Natural killer cell treated with Interleukin-12 subunit alpha and Interleukin-12 subunit beta and Interleukin-15 and Interleukin-18, amount 100 ng/mL, for 72 hours (primary cell): ENCODE data around the gene ZFYVE21. TPM values are rescaled to one million over a fixed set of nuclear protein-coding genes. Genes with fewer than 3 reads are reported as not detected.

Experiments used
- ATAC-seq, 2 donors: fragments of 150-1000 bp; cut with Tn5 transposase in 1 of 2; sonication (Bioruptor Pico), chemical (Tn5 transposase) in 1 of 2; 2 replicates each; pipeline ENCODE4 v1.10.0; 2021
- DNase-seq: peaks from one replicate; pipeline ENCODE4 v3.0.0; 2022; ENCODE audit warnings: low spot score
- H3K27ac Mint-ChIP-seq, 2 donors: 1 replicate in 1 of 2; 2 replicates in 1 of 2; pipeline ENCODE4 v1.8.0; 2022; ENCODE audit warnings: mixed read lengths in 2 of 2, mild to moderate bottlenecking in 1 of 2, moderate library complexity in 1 of 2
- H3K27me3 Mint-ChIP-seq, 2 donors: 1 replicate in 1 of 2; 2 replicates in 1 of 2; pipeline ENCODE4 v1.8.0; 2022; ENCODE audit warnings: mixed read lengths in 2 of 2
- H3K36me3 Mint-ChIP-seq: one replicate; pipeline ENCODE4 v1.8.0; 2022; ENCODE audit warnings: mixed read lengths
- H3K4me1 Mint-ChIP-seq, 2 donors: 1 replicate in 1 of 2; 2 replicates in 1 of 2; pipeline ENCODE4 v1.8.0; 2022; ENCODE audit warnings: low read depth in 2 of 2, mixed read lengths in 2 of 2, mild to moderate bottlenecking in 1 of 2
- H3K4me3 Mint-ChIP-seq: one replicate; pipeline ENCODE4 v1.8.0; 2022; ENCODE audit warnings: mixed read lengths
- H3K9me3 Mint-ChIP-seq: 2 replicates; pipeline ENCODE4 v1.8.0; 2022; ENCODE audit warnings: mixed read lengths
- total RNA-seq, 2 donors: library from RNA; stranded (reverse); gene quantifications; one replicate each; pipeline ENCODE4 v1.2.3, GENCODE V29; 2022

Gene ZFYVE21
- 10 to 100 TPM; 13.0 to 22.0 TPM for total RNA-seq

DNA sequence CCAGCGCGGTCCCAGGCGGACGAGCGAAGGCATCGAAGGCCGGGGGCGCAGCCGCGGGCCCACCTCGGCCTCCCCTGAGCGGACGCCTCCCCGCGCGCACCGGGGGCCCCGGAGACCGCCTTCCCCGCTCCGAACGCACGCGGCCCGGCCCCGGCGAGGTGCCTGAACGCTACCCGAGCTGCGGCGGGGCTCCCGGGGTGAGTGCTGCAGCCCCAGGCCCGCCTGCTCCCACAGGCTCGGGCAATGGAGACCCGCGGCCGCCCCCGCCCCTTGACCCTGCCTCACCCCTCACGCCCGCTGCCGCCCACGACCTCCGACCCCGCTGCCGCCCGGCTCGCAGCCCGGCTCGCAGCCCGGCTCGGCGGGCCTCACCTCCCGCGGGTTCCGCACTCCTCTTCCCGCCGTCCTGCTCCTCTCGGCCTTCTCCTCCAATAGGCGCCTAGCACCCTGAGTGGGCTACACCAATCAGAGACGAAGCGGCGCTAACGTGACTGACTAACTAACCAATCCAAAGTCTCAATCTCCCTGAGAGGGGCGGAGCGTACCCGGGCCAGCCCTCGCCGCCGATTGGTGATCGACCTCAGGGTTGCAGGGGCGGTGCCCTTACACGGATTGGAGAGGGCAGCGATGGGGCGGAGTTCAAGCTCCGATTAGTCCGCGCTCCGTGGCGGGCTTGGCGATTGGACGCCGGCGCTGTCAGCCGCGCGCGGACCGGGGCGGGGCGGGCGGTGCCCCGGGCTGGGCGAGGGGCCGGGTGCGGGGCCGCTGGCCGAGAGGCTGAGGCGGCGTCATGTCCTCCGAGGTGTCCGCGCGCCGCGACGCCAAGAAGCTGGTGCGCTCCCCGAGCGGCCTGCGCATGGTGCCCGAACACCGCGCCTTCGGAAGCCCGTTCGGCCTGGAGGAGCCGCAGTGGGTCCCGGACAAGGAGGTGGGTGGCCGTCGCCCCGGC is at the start of gene ZFYVE21, which contains the start of gene XRCC3:
ZFYVE21 (plus strand) TSS at position 759 of the 949 bp plus-strand sequence; CDS start at position 791, 32 bp downstream.
XRCC3 (minus strand) TSS at position 400 of the 949 bp plus-strand sequence. CDS start 4,364 bp downstream, outside the sequence.
- ATAC-seq (peak; percentile 97 to 98), DNase-seq (peak; percentile 99)
- H3K27me3 Mint-ChIP-seq = no peaks in the 10 kb centered on the region
- H3K4me3 Mint-ChIP-seq = peak within 1 kb of the TSS; percentile 98
- H3K4me1 Mint-ChIP-seq = peaks cover 8 to 25% of the 10 kb centered on the region in 2 donors
- H3K36me3 Mint-ChIP-seq = no peaks in the 10 kb centered on the region
- no peaks in the 10 kb centered on the region for H3K9me3 Mint-ChIP-seq
- peak within 1 kb of the TSS; percentile 84 to 88 for H3K27ac Mint-ChIP-seq

DNA sequence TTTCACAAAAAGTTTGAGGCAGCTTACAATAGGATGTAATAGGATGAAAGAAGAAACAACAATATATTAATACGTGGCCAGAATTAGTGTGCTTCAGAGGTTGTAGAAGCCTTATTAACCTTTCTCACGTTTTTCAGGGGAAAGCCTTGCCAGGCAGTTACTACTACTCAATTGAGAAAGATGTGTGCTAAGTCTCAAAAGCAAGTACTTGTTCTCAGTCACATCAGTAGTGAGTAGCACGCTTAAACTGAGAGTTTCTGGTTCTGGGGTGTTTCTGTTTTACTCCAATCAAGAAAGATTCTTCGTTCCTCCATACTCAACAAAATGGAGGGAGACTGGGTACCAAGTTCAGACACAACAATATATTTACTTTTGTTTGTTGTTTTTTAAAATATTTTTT is 47.9 kb upstream of the ZFYVE21 start:
- Mint-ChIP-seq H3K36me3 (peaks cover 18% of the 10 kb centered on the region), H3K27ac (no peak overlapping the region), H3K9me3 (no peaks in the 10 kb centered on the region), H3K4me3 (no peak overlapping the region), H3K4me1 (peaks cover 0 to 7% of the 10 kb centered on the region in 2 donors), H3K27me3 (no peaks in the 10 kb centered on the region)
- DNase-seq = no peak
- ATAC-seq = no peak

DNA sequence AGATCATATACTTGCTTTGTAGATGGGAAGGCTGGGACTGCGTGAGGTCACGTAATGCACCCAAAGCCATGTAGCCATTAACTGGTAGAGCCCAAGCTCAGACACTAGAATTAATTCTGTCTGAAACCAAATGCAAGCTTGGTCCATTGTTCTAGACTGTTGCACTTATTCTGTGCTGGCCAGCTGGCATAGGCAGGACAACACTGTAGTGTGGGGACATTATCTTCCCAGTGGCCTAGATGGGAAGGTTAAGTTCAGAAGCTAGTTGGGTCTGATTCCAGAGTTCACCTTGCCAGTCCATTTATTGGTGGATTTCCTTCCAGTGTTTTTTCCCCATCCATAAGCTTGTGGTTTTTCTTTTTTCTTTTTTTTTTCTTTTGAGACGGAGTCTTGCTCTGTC is 47.5 kb upstream of the ZFYVE21 start:
- H3K27me3 Mint-ChIP-seq = no peaks in the 10 kb centered on the region
- no peaks in the 10 kb centered on the region for H3K9me3 Mint-ChIP-seq
- H3K36me3 Mint-ChIP-seq = peaks cover 22% of the 10 kb centered on the region
- no peak overlapping the region for H3K4me3 Mint-ChIP-seq
- DNase-seq = no peak
- no peak overlapping the region for H3K27ac Mint-ChIP-seq
- peaks cover 0 to 7% of the 10 kb centered on the region in 2 donors for H3K4me1 Mint-ChIP-seq
- ATAC-seq = no peak

DNA sequence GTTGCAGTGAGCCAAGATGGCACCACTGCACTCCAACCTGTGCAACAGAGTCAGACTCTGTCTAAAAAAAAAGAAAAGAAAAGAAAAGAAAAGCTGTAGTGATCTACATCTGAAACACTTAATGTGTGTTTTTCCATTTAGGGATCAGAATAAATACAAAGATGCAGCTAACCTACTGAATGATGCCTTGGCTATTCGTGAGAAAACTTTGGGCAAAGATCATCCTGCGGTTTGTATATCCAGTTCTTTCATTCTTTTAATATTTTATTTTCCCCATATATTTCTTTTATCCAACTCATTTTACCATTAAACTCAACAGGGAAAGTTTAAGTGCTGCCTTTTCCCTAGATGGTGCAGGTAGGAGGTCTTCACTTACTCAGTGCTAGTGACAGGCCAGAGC is 46.2 kb upstream of the ZFYVE21 start:
- H3K4me1 Mint-ChIP-seq = peaks cover 0 to 4% of the 10 kb centered on the region in 2 donors
- H3K36me3 Mint-ChIP-seq = peaks cover 28% of the 10 kb centered on the region
- H3K9me3 Mint-ChIP-seq = no peaks in the 10 kb centered on the region
- no peak overlapping the region for H3K4me3 Mint-ChIP-seq
- ATAC-seq (no peak), DNase-seq (no peak)
- H3K27ac Mint-ChIP-seq = no peak overlapping the region
- no peaks in the 10 kb centered on the region for H3K27me3 Mint-ChIP-seq

GRCh38 chr14:103671911-103672310 is 43.7 kb upstream of the ZFYVE21 start:
- ATAC-seq (no peak), DNase-seq (no peak)
- Mint-ChIP-seq H3K4me3 (no peak overlapping the region), H3K4me1 (peaks cover 0 to 5% of the 10 kb centered on the region in 2 donors), H3K36me3 (peaks cover 39% of the 10 kb centered on the region), H3K27ac (peak overlapping the region in 1 of 2 donors; percentile 23), H3K27me3 (no peaks in the 10 kb centered on the region), H3K9me3 (no peaks in the 10 kb centered on the region)

DNA sequence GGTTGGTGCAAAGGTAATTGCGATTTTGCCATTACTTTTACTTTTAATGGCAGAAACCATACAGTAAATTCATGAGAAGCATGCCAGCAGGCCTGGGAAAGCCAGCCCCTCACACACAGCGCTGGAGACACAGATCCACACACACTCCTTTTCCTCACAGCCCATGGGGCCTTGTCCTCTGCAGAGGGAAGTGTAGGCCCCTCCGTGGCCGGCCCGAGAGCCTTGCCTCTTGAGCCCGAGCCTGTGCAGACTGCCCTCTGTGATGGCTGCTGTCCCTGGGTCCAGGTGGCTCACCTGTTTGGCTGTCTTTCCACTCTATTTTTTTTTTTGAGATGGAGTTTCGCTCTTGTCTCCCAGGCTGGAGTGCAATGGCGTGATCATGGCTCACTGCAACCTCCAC is 39.7 kb upstream of the ZFYVE21 start:
- ATAC-seq (no peak), DNase-seq (no peak)
- Mint-ChIP-seq H3K4me3 (no peak overlapping the region), H3K27ac (no peak overlapping the region), H3K27me3 (no peaks in the 10 kb centered on the region), H3K36me3 (peaks cover 36% of the 10 kb centered on the region), H3K9me3 (no peaks in the 10 kb centered on the region), H3K4me1 (peaks cover 0 to 11% of the 10 kb centered on the region in 2 donors)

DNA sequence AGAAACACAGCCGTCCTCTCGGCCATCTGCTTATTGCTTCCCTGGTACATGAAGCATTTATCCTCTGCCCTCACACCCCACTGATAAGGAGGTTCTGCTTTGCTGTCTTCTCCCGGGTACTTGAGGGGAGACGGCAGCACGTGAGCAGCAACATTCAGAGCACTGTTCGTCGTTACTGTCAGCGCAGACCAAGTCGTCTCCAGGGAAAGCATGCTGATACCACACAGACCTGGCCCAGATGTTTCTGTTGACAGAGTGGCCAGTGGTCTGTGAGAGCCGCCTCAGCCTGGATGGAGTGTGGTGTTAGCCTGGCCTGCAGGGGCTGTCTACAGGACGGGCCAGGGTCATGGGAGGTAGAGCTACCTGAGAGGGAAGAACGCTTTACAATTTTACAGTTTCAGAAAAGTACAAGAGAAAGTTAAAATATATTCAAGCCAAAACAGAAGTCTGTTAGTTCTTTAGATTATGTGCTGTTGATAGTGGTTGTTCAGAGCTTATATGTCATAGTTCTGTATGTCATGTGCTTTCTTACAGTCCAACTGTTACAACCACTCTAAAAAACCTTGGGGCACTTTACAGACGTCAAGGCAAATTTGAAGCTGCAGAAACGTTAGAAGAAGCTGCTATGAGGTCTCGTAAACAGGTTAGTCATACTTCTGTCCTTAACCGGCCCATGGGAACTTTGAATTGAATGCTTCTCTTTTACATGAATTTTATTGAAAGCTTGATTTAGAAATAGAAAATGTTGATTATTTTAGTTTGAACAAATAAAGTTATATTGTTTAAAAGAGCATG is 38.5 kb upstream of the ZFYVE21 start:
- Mint-ChIP-seq H3K27me3 (no peaks in the 10 kb centered on the region), H3K36me3 (peaks cover 29% of the 10 kb centered on the region), H3K27ac (no peak overlapping the region), H3K4me3 (no peak overlapping the region), H3K4me1 (peaks cover 0 to 8% of the 10 kb centered on the region in 2 donors), H3K9me3 (no peaks in the 10 kb centered on the region)
- ATAC-seq (no peak), DNase-seq (no peak)

DNA sequence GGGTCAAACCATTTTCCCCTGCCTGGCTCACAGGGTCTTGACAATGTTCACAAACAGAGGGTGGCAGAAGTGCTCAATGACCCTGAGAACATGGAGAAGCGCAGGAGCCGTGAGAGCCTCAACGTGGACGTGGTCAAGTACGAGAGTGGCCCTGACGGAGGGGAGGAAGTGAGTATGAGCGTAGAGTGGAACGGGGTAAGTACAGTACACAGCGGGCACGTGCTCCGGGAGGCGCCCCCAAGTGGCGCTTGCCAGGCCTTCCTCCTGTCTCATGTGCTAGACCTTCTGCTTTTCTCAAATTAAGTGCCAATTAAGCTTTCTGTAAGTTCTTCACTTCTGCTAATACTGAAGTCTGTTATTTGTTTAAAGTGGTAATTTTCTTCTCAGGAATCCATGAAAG is 36.3 kb upstream of the ZFYVE21 start:
- Mint-ChIP-seq H3K4me3 (no peak overlapping the region), H3K4me1 (peaks cover 0 to 8% of the 10 kb centered on the region in 2 donors), H3K36me3 (peaks cover 17% of the 10 kb centered on the region), H3K27ac (peak overlapping the region in 1 of 2 donors; percentile 66), H3K27me3 (no peaks in the 10 kb centered on the region), H3K9me3 (no peaks in the 10 kb centered on the region)
- DNase-seq = no peak
- peak; percentile 80 to 82 for ATAC-seq

DNA sequence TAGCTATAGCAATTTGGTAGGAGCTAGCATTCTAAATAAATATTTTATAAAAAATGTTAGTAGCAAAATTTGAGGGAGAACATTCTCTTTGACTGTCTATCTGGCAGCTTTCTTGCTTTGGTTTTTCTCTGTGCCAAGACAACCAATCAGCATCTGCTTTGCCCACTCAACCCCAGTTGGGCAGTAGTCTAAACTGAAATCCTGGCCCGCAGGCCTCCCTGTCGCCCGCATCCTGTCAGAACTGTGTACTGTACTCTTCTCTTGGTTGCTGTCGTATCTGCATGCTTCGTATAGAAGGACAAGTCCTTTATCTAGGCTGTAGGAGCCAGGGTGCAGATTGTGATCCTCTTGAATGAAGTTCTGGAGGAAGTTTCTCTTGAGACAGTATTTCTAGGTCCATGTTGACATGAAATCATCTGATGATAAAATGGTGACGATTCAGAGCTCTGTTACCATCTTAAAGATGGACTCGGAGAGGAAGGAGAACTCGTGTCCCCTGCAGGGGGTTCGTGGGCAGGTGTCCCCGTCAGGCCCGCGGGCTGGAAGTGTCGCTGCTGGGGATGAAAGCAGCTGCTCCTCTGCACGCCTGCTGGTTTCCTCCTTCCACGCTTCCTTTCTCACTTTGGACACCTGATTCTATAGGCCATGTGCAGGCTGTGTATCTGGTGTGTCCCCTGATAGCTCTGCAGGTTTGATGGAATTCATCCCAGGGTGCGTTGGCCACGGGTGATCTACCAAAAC is 34.9 kb upstream of the ZFYVE21 start:
- peaks cover 0 to 8% of the 10 kb centered on the region in 2 donors for H3K4me1 Mint-ChIP-seq
- no peak for DNase-seq
- no peak for ATAC-seq
- no peaks in the 10 kb centered on the region for H3K9me3 Mint-ChIP-seq
- no peaks in the 10 kb centered on the region for H3K27me3 Mint-ChIP-seq
- no peak overlapping the region for H3K27ac Mint-ChIP-seq
- no peak overlapping the region for H3K4me3 Mint-ChIP-seq
- peaks cover 11% of the 10 kb centered on the region for H3K36me3 Mint-ChIP-seq

DNA sequence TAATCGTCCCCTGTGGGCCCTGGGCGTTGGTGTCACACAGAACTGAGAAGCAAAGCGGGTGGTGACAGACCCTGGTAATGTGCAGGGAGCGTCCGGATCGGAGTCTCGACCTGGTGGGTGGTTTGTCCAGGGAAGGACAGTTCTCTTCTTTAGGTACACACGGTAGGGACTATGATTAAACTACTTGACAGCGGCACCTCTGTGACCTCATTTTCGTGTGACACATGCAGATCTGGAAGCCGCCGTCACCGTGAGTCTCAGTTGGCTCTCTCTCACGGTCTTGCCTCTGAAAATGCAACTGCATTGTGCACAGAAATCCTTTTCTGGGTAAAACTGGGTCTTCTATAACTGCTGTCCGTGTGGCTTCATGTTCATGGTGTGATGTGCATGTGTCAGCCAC is 32.5 kb upstream of the ZFYVE21 start:
- no peaks in the 10 kb centered on the region for H3K27me3 Mint-ChIP-seq
- peaks cover 4% of the 10 kb centered on the region for H3K36me3 Mint-ChIP-seq
- no peaks in the 10 kb centered on the region for H3K9me3 Mint-ChIP-seq
- no peak for DNase-seq
- no peak overlapping the region for H3K4me3 Mint-ChIP-seq
- peaks cover 0 to 5% of the 10 kb centered on the region in 2 donors for H3K4me1 Mint-ChIP-seq
- ATAC-seq = no peak
- H3K27ac Mint-ChIP-seq = no peak overlapping the region

DNA sequence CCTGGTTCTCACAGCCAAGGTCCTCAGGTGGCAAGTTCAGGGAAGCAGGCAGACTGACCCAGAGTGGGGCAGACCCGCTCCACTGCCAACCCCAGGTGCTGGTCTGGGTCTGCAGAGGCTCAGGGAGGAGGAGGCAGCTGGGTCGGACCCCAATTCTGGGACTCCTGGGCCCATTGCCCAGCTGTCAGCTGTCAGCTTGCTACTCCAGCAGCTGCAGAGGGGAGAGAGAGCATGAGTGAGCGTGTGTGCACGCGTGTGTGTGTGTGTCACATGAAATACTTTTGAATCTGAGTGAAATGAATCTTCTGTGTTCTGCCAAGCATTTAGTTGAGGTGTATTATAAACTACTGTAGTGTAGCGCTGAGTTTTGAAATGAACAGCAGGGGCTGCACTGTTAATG is 31.1 kb upstream of the ZFYVE21 start:
- no peaks in the 10 kb centered on the region for H3K27me3 Mint-ChIP-seq
- H3K4me1 Mint-ChIP-seq = peaks cover 0 to 2% of the 10 kb centered on the region in 2 donors
- H3K27ac Mint-ChIP-seq = no peak overlapping the region
- no peak overlapping the region for H3K4me3 Mint-ChIP-seq
- H3K9me3 Mint-ChIP-seq = no peaks in the 10 kb centered on the region
- ATAC-seq (no peak), DNase-seq (no peak)
- peaks cover 4% of the 10 kb centered on the region for H3K36me3 Mint-ChIP-seq

GRCh38 chr14:103684871-103685270 is 30.7 kb upstream of the ZFYVE21 start:
- Mint-ChIP-seq H3K27ac (no peak overlapping the region), H3K36me3 (peaks cover 4% of the 10 kb centered on the region), H3K4me3 (no peak overlapping the region), H3K9me3 (no peaks in the 10 kb centered on the region), H3K27me3 (no peaks in the 10 kb centered on the region), H3K4me1 (no peaks in the 10 kb centered on the region)
- ATAC-seq = no peak
- DNase-seq = no peak
